Peyer's patch (tissue), 4 donors: ENCODE data around the gene PTPRB.

ENCODE experiments used
- POLR2A ChIP-seq, 2 donors: fragments of 450-650 bp; IDR thresholded peaks; one replicate each; pipeline ENCODE4 v1.5.1; 2017; ENCODE audit warnings: antibody characterized with exemption in 2 of 2, mild to moderate bottlenecking in 2 of 2, moderate library complexity in 2 of 2
- TF ChIP-seq, protein P1 (sequence below), 6 experiments: fragments of 450-650 bp in 4 of 6; fragments of 200-600 bp in 2 of 6; sonication (generic) in 1 of 6; IDR thresholded peaks; one replicate each; pipeline ENCODE4 v1.5.1; 2017 to 2019; ENCODE audit warnings: antibody characterized with exemption in 6 of 6, mild to moderate bottlenecking in 3 of 6, moderate library complexity in 1 of 6

- TF ChIP-seq, protein P1, sequence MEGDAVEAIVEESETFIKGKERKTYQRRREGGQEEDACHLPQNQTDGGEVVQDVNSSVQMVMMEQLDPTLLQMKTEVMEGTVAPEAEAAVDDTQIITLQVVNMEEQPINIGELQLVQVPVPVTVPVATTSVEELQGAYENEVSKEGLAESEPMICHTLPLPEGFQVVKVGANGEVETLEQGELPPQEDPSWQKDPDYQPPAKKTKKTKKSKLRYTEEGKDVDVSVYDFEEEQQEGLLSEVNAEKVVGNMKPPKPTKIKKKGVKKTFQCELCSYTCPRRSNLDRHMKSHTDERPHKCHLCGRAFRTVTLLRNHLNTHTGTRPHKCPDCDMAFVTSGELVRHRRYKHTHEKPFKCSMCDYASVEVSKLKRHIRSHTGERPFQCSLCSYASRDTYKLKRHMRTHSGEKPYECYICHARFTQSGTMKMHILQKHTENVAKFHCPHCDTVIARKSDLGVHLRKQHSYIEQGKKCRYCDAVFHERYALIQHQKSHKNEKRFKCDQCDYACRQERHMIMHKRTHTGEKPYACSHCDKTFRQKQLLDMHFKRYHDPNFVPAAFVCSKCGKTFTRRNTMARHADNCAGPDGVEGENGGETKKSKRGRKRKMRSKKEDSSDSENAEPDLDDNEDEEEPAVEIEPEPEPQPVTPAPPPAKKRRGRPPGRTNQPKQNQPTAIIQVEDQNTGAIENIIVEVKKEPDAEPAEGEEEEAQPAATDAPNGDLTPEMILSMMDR (IDR thresholded peaks at IDR 0.05), result no peak
- no peak for TF ChIP-seq POLR2A (IDR thresholded peaks at IDR 0.05)
Measured at GRCh38 chr12:70469221-70469820, 167.9 kb downstream of the PTPRB start.
